ENCODE data around the gene SMCR8.
A peak's percentile ranks its signal among the peaks of the same experiment; 100 is the strongest.
"Not testable (repeated sequence)": the region's sequence is repeated elsewhere in the genome, so short reads cannot be mapped to it uniquely, and the experiment has no call there.

Gene SMCR8

GRCh38 chr17:18314731-18315561 lies at the start of gene SMCR8, which contains the start of gene TOP3A:
Gene SMCR8 (plus strand): TSS chr17:18315293. CDS start chr17:18315790, 497 bp downstream.
Gene TOP3A (minus strand): TSS chr17:18314994. CDS start chr17:18314778, 216 bp downstream.
- DNase-seq (ENCODE audit: low read depth), result peak; percentile 95

- DNase-seq (ENCODE audit: low read depth), result no peak
These were observed 47.7 kb upstream of the SMCR8 start for GRCh38 chr17:18267366-18267765.

GRCh38 chr17:18267927-18268711 lies 47.0 kb upstream of the SMCR8 start:
- DNase-seq (ENCODE audit: low read depth), result no peak

- no peak for DNase-seq (ENCODE audit: low read depth)
These were observed 44.8 kb upstream of the SMCR8 start for GRCh38 chr17:18270046-18270931.

- DNase-seq (ENCODE audit: low read depth), result no peak
These were observed 38.0 kb upstream of the SMCR8 start for GRCh38 chr17:18277076-18277475.

GRCh38 chr17:18278867-18279266 lies 36.2 kb upstream of the SMCR8 start:
- no peak for DNase-seq (ENCODE audit: low read depth)

- DNase-seq (ENCODE audit: low read depth), result no peak
These were observed 34.8 kb upstream of the SMCR8 start for GRCh38 chr17:18280249-18280648.

GRCh38 chr17:18280766-18281371 lies 34.2 kb upstream of the SMCR8 start:
- no peak for DNase-seq (ENCODE audit: low read depth)

- no peak for DNase-seq (ENCODE audit: low read depth)
These were observed 33.3 kb upstream of the SMCR8 start for GRCh38 chr17:18281788-18282187.

- DNase-seq (ENCODE audit: low read depth), result no peak
These were observed 29.8 kb upstream of the SMCR8 start for GRCh38 chr17:18285296-18285695.

GRCh38 chr17:18291718-18292540 lies 23.2 kb upstream of the SMCR8 start:
- no peak for DNase-seq (ENCODE audit: low read depth)

GRCh38 chr17:18298061-18298460 lies 17.0 kb upstream of the SMCR8 start:
- not testable (repeated sequence) for DNase-seq (ENCODE audit: low read depth)

GRCh38 chr17:18300725-18301480 lies 14.2 kb upstream of the SMCR8 start:
- no peak for DNase-seq (ENCODE audit: low read depth)

- not testable (repeated sequence) for DNase-seq (ENCODE audit: low read depth)
These were observed 11.9 kb upstream of the SMCR8 start for GRCh38 chr17:18303206-18303605.

- DNase-seq (ENCODE audit: low read depth), result no peak
These were observed 5.9 kb upstream of the SMCR8 start for GRCh38 chr17:18309202-18309601.

- no peak for DNase-seq (ENCODE audit: low read depth)
These were observed 898 bp upstream of the SMCR8 start for GRCh38 chr17:18314059-18314730.

- no peak for DNase-seq (ENCODE audit: low read depth)
These were observed 449 bp downstream of the SMCR8 start for GRCh38 chr17:18315562-18315922.

GRCh38 chr17:18315961-18316360 lies 868 bp downstream of the SMCR8 start:
- no peak for DNase-seq (ENCODE audit: low read depth)

- DNase-seq (ENCODE audit: low read depth), result no peak
These were observed 3.0 kb downstream of the SMCR8 start for GRCh38 chr17:18318117-18318516.
